Lung (tissue), 12 donors: ENCODE measurements around the gene RASGRF1. TPM values are rescaled to one million over a fixed set of nuclear protein-coding genes. Genes with fewer than 3 reads are reported as not detected.

Experiments
- ATAC-seq: fragments of 200-7000 bp; cut with Tn5 transposase; one replicate; pipeline ENCODE4 v1.9.1; 2020; ENCODE audit warnings: moderate number of reproducible peaks; ENCODE audit not compliant: insufficient read depth, low FRiP score
- DNase-seq, 3 donors: peaks; one replicate each; pipeline ENCODE4 v3.0.0-alpha.2; 2013 to 2017
- H3K27ac ChIP-seq, 2 donors: one replicate each; pipeline ENCODE4 v1.5.1; 2013; ENCODE audit warnings: mild to moderate bottlenecking in 2 of 2, moderate library complexity in 2 of 2, control low read depth in 1 of 2, inconsistent platforms in 1 of 2, low read depth in 1 of 2, low read length in 1 of 2
- H3K27me3 ChIP-seq, 3 donors: one replicate each; pipeline ENCODE4 v1.5.1; 2013; ENCODE audit warnings: low read length in 2 of 3; ENCODE audit not compliant: control insufficient read depth in 3 of 3, insufficient read depth in 3 of 3
- H3K36me3 ChIP-seq, 4 donors: one replicate each; pipeline ENCODE4 v1.5.1; 2013; ENCODE audit warnings: low read length in 4 of 4, mild to moderate bottlenecking in 1 of 4, moderate library complexity in 1 of 4; ENCODE audit not compliant: control insufficient read depth in 4 of 4, insufficient read depth in 4 of 4
- H3K4me1 ChIP-seq, 5 donors: one replicate each; pipeline ENCODE4 v1.5.1; 2013; ENCODE audit warnings: low read length in 5 of 5, mild to moderate bottlenecking in 2 of 5, moderate library complexity in 1 of 5; ENCODE audit not compliant: control insufficient read depth in 5 of 5, insufficient read depth in 5 of 5
- H3K4me3 ChIP-seq: one replicate; pipeline ENCODE4 v1.5.1; 2013; ENCODE audit warnings: mild to moderate bottlenecking, control low read depth, moderate library complexity
- H3K9ac ChIP-seq, 2 donors: one replicate each; pipeline ENCODE4 v1.5.1; 2013; ENCODE audit warnings: low read length in 2 of 2, control low read depth in 1 of 2; ENCODE audit not compliant: insufficient read depth in 1 of 2
- H3K9me3 ChIP-seq, 4 donors: one replicate each; pipeline ENCODE4 v1.5.1; 2013; ENCODE audit warnings: low read length in 3 of 4, mild to moderate bottlenecking in 1 of 4, moderate library complexity in 1 of 4; ENCODE audit not compliant: control insufficient read depth in 4 of 4, insufficient read depth in 3 of 4
- WGBS, 2 donors: extraction: QIAGEN DNeasy Blood & Tissue Kit; methylation state at CpG; one replicate each; pipeline ENCODE4 v1.1.7; 2013; 5-methylcytosine and 5-hydroxymethylcytosine counted together
- polyA plus RNA-seq, 2 donors: library from polyadenylated mRNA; stranded (reverse); fragments of 200-250 nt; gene quantifications; one replicate each; pipeline ENCODE4 v1.2.1, GENCODE V29; 2013
- total RNA-seq, 2 donors: library from RNA; depleted of rRNA in 1 of 2; stranded (reverse); fragments of >200 nt in 1 of 2; gene quantifications; one replicate each; pipeline ENCODE4 v1.2.1, GENCODE V29; 2014 to 2021
- TF ChIP-seq, protein P1 (sequence below): IDR thresholded peaks from 2 replicates; pipeline ENCODE4 v1.5.1; 2012; ENCODE audit warnings: mild to moderate bottlenecking; ENCODE audit errors: control extremely low read depth, extremely low read depth
- donor health status: control.
- donor health status: control.
- donor health status: Bipolar disorder and iron deficiency.
- donor health status: healthy.
- donor health status: DM: yes; HTN: yes; CAD: no.

The RASGRF1 gene
- total and polyA plus RNA-seq, 4 donors, result 10.9 to 71.2 (median 24.6) TPM

DNA sequence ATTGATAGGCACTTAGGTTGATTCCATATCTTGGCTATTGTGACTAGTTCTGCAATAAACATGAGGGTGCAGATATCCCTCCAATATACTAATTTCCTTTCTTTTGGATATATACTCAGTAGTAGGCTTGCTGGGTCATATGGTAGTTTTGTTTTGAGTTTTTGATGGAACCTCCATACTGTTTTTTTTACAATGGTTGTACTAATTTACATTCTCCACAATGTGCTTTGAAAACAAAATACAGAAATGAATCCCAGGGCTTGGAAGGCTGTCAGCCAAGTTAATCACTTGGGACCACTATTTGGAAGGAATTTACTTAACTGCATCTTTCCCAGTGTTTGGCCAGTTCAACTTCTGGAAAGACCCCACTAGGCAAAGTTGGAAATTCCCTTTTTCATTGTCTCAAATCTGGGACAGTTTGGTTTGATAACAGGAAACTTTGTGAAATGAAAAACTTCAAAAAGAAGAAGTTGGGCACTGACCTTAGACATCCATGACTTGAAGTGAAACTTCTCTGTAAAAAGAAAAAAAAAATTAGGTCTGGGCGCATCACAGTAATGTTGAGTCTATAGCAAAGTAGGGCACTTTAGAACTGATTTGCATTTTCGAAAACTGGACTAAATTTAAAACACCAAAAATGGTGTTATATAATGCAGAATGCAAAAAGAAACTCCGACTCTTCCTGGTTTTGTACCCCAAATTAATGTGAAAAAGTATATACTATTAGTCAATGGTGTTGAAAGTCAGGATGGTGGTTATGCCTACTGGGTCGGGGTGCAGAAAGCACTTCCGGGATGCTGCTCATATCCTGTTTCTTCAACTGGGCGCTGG lies 151.7 kb downstream of the RASGRF1 start:
- DNase-seq, result no peak
- peak overlapping the region; percentile 23 to 77 for H3K27ac ChIP-seq
- peaks cover 0 to 9% (median 0%) of the 10 kb centered on the region in 5 donors for H3K4me1 ChIP-seq
- no peaks in the 10 kb centered on the region for H3K27me3 ChIP-seq
- no peak overlapping the region for H3K4me3 ChIP-seq
- ATAC-seq, result no peak
- H3K36me3 ChIP-seq, result peaks cover 0 to 11% (median 0%) of the 10 kb centered on the region in 4 donors
- no peak overlapping the region for H3K9ac ChIP-seq
- TF ChIP-seq, protein P1, sequence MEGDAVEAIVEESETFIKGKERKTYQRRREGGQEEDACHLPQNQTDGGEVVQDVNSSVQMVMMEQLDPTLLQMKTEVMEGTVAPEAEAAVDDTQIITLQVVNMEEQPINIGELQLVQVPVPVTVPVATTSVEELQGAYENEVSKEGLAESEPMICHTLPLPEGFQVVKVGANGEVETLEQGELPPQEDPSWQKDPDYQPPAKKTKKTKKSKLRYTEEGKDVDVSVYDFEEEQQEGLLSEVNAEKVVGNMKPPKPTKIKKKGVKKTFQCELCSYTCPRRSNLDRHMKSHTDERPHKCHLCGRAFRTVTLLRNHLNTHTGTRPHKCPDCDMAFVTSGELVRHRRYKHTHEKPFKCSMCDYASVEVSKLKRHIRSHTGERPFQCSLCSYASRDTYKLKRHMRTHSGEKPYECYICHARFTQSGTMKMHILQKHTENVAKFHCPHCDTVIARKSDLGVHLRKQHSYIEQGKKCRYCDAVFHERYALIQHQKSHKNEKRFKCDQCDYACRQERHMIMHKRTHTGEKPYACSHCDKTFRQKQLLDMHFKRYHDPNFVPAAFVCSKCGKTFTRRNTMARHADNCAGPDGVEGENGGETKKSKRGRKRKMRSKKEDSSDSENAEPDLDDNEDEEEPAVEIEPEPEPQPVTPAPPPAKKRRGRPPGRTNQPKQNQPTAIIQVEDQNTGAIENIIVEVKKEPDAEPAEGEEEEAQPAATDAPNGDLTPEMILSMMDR, result no peak
- WGBS, 2 donors, result 30 to 43% methylated on average over 6 of the region's 6 CpGs
- peaks cover 0 to 1% (median 0%) of the 10 kb centered on the region in 4 donors for H3K9me3 ChIP-seq

DNA sequence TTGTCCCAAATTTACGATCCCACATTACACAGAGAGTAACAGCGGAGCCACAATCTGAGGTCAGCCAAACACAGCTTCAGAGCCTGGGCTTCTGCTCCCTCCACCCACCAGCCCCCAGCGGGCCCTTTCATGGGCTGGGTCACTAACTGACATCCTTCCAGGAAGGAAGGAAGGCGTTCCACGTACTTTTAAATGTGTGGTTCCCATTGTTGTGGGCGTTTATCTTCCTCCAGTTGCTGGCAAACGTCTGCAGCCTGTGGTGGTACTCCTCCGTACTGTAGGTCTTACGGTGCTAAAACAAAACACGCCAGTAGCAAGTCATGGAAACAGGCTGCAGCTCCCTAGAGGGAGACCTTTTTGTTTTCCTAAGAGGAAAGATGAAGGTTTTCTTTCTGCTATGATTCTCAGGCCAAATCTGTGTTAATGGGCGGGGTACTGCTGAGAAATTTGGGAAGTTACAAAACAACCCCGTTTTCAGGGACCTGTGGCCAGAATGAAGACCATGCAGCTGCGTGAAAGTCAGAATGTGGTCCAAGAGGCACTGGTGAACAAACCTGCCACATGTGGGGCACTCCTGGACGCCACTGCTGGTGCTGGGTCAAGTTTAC lies 153.3 kb downstream of the RASGRF1 start:
- Histone ChIP-seq H3K36me3 (peaks cover 0 to 23% (median 0%) of the 10 kb centered on the region in 4 donors), H3K27me3 (no peaks in the 10 kb centered on the region), H3K4me3 (no peak overlapping the region), H3K4me1 (peaks cover 0 to 12% (median 0%) of the 10 kb centered on the region in 5 donors), H3K27ac (peak overlapping the region in 1 of 2 donors; percentile 80), H3K9me3 (no peaks in the 10 kb centered on the region), H3K9ac (no peak overlapping the region)
- WGBS, 2 donors, result 27 to 45% methylated on average over 14 of the region's 14 CpGs
- TF ChIP-seq, protein P1, result no peak
- ATAC-seq (no peak), DNase-seq (peak in 1 of 3 donors; percentile 40)

DNA sequence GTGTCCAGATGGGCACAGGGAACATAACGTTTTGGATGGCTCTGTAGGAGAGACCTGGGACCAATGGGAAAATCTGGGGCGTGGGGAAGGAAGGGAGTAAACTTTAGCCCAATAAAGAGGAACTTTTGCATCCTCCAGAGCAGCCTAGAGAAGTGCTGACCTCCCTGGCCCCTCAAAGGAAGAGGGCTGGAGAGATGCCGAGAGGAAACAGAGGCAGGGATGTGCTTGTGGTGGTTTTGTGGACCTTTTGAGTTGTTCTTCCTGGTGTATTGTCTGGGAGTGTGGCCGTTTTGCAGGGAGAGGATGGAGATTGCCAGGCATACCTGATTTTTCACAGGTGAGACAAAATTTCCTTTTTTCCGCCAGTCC lies 155.9 kb downstream of the RASGRF1 start:
- H3K27ac ChIP-seq, result no peak overlapping the region
- H3K27me3 ChIP-seq, result no peaks in the 10 kb centered on the region
- H3K9ac ChIP-seq, result no peak overlapping the region
- 64 to 71% methylated on average over 5 of the region's 5 CpGs for WGBS, 2 donors
- TF ChIP-seq, protein P1, result no peak
- DNase-seq (no peak), ATAC-seq (no peak)
- peaks cover 0 to 25% (median 0%) of the 10 kb centered on the region in 5 donors for H3K4me1 ChIP-seq
- no peaks in the 10 kb centered on the region for H3K9me3 ChIP-seq
- peaks cover 0 to 38% (median 0%) of the 10 kb centered on the region in 4 donors for H3K36me3 ChIP-seq
- H3K4me3 ChIP-seq, result no peak overlapping the region
